Muscle of arm (tissue), 12 donors: ENCODE measurements around the gene ATL3. TPM values are rescaled to one million over a fixed set of nuclear protein-coding genes. Genes with fewer than 3 reads are reported as not detected.
"Not testable (repeated sequence)": the region's sequence is repeated elsewhere in the genome, so short reads cannot be mapped to it uniquely, and the experiment has no call there.

Experiments used
- DNase-seq: peaks from one replicate; pipeline ENCODE4 v3.0.0-alpha.2; 2013
- polyA plus RNA-seq, 12 donors: library from polyadenylated mRNA; unstranded; fragments of 120-200 nt; gene quantifications; one replicate each; pipeline ENCODE4 v1.2.1, GENCODE V29; 2013; ENCODE audit not compliant: insufficient read length in 12 of 12

ATL3 gene
- polyA plus RNA-seq, 12 donors = 15.0 to 25.8 (median 17.8) TPM; not detected in 1

DNA sequence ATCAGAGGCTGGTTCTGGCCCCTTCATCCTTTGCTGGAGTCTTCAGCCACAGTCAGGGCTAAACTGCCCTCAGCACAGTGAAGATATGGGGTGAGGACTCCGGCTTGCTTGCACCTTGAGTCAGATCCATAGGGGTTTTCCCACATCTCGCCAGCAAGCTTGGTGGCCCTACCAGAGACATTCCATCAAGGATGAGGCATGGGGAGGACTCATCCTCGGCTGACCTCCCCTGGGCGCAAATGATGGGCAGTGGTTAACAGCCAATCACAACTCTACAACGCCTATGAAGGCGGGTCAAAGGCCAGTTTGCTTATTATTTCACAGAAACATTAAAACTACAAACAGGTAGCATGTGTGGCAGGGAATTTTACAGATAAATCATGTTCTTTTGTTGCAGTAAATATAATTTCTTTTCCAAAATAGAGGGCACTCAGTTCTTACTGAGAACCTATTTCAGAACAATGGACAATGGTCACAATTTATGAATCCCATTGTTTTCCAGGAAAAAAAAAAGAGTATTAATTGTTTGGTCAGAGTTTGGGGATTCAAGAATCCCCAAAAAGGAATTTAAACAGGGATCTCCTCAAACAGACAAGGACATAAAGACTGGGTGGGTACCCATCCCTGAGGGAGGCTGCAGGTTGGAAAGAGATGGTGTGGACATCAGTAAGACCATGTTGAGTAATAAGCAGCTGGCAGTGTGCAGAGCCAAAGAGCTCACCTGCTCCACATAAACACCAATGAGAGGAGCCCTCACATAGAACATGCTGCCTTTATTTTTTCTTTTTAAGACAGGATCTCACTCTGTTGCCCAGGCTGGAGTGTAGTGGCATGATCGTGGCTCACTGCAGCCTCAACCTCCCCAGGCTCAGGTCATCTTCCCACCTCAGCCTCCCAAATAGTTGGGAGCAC, 71.7 kb downstream of the ATL3 start:
- DNase-seq = no peak

- no peak for DNase-seq
Measured at GRCh38 chr11:63598556-63598955, 72.6 kb downstream of the ATL3 start.

GRCh38 chr11:63595296-63595695, 75.9 kb downstream of the ATL3 start:
- DNase-seq = no peak

DNA sequence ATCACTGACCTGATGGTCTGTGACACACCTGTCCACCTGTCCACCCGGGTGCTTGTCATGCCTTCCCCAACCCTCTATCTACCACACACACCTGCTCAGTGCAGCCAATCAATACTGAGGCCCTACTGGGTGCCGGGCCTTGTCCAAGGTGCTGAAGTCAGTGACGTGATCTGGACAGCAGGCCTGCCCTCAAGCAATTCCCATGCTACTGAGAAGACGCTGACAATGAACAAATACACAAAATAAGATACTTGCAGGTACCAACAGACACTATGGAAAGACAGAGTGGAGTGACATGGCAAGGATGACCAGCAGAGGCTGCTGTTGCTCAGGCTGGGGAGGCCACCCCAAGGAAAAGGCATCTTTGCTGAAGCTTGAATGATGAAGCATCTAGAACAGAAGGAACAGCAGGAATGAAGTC, 78.2 kb downstream of the ATL3 start:
- no peak for DNase-seq

GRCh38 chr11:63590024-63590788, 81.0 kb downstream of the ATL3 start:
- DNase-seq = no peak

GRCh38 chr11:63589000-63589399, 82.2 kb downstream of the ATL3 start:
- DNase-seq = no peak

- DNase-seq = no peak
Measured at GRCh38 chr11:63586451-63587166, 84.6 kb downstream of the ATL3 start.

- DNase-seq = no peak
Measured at GRCh38 chr11:63583357-63583677, 87.9 kb downstream of the ATL3 start.

DNA sequence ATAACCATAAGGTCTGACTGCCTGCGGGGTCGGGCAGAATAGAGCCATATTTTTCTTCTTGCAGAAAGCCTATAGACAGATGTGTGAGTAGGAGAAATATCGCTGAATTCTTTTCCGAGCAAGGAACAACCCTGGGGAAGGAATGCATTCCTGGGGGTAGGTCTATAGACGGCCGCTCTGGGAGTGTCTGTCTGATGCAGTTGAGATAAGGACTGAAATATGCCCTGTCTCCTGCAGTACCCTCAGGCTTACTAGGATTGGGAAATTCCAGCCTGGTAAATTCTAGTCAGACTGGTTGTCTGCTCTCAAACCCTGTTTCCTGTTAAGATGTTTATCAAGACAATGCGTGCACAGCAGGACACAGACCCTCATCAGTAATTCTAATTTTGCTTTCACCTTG, 90.0 kb downstream of the ATL3 start:
- not testable (repeated sequence) for DNase-seq

GRCh38 chr11:63578882-63579281, 92.3 kb downstream of the ATL3 start:
- not testable (repeated sequence) for DNase-seq

DNA sequence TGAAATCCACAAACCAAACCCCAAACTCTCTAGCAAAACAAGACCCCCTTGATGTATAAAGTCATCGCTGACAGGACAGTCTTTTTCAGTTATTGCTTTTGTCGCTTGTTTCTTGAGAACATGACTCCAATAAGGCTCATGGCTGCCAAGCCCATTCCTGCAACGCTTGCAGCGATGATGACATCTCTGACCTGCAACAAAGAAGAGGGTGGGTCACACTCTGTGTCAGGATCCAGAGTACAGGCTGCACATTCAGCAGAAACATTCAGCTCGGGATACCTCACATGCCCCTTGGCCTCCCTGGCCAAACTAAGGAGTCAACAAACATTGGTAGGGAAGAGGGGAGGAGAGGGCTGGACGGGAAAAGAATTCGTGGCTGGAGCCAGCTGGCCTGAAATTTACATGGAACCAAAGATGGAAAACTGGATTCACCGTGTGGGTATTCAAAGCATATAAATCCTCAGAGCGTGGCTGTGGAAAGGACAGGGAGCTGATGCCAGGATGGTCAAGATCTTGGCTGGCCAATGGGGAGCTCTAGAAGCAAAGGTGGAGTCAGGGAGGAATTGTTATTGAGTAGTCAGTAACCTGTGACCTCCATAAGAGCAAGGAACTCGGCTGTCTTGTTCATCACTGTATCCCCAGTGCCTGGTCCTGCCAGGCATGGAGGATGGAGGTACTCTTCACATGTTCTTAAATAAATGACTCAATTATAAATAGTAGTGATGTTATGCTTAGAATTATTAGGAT, 96.1 kb downstream of the ATL3 start:
- DNase-seq = peak; percentile 39

Other genes with a start within 250 kb of the ATL3 start
- gene PLAAT5, start 180.2 kb downstream of the ATL3 start, polyA plus RNA-seq = 1 to 10 TPM in 10 of 12 donors, not detected in 2; 1.9 to 7.4 (median 3.1) TPM
- under 1 TPM in 8 of 12 donors, not detected in 4; 0.12 to 0.43 (median 0.17) TPM for gene LGALS12, start 165.3 kb downstream of the ATL3 start, polyA plus RNA-seq
- gene PLAAT4, start 134.6 kb downstream of the ATL3 start, polyA plus RNA-seq = 1 to 10 TPM in 10 of 12 donors, not detected in 2; 2.5 to 6.3 (median 3.2) TPM
- gene PLAAT2, start 108.0 kb downstream of the ATL3 start, polyA plus RNA-seq = under 1 TPM in 2 of 12 donors, not detected in 10; 0.25 to 0.68 TPM
- gene PLAAT3, start 56.9 kb downstream of the ATL3 start, polyA plus RNA-seq = 10 to 100 TPM in 11 of 12 donors, not detected in 1; 17.4 to 50.0 (median 38.2) TPM
- gene RTN3, start 10.1 kb upstream of the ATL3 start, polyA plus RNA-seq = 100 to 1,000 TPM in 1 of 12 donors, 10 to 100 TPM in 10, not detected in 1; 53.7 to 124 (median 63.1) TPM
- 10 to 100 TPM in 11 of 12 donors, not detected in 1; 22.7 to 38.7 (median 26.3) TPM for gene ZFTA, start 97.4 kb upstream of the ATL3 start, polyA plus RNA-seq
- 10 to 100 TPM in 11 of 12 donors, not detected in 1; 13.6 to 43.1 (median 21.0) TPM for gene SPINDOC, start 142.1 kb upstream of the ATL3 start, polyA plus RNA-seq
- gene MARK2, start 167.7 kb upstream of the ATL3 start, polyA plus RNA-seq = 10 to 100 TPM in 11 of 12 donors, not detected in 1; 15.8 to 37.4 (median 17.8) TPM
- 10 to 100 TPM in 7 of 12 donors, 1 to 10 TPM in 4, not detected in 1; 8.2 to 14.9 (median 11.1) TPM for gene RCOR2, start 245.8 kb upstream of the ATL3 start, polyA plus RNA-seq